ES-I3 (cell line): ENCODE data around the gene NUMA1.

Experiments
- H3K36me3 ChIP-seq: 2 replicates; pipeline ENCODE4 v1.6.1; 2013; ENCODE audit warnings: mild to moderate bottlenecking, low read length, control low read depth, moderate library complexity; ENCODE audit not compliant: insufficient read depth
- H3K4me1 ChIP-seq: 2 replicates; pipeline ENCODE4 v1.6.1; 2013; ENCODE audit warnings: mild to moderate bottlenecking, control low read depth, low read length; ENCODE audit not compliant: insufficient read depth
- H3K9ac ChIP-seq: 2 replicates; pipeline ENCODE4 v1.6.1; 2013; ENCODE audit warnings: low read depth, mild to moderate bottlenecking, low read length, moderate library complexity
- H3K9me3 ChIP-seq: 2 replicates; pipeline ENCODE4 v1.6.1; 2013; ENCODE audit warnings: mild to moderate bottlenecking, low read length, moderate library complexity; ENCODE audit not compliant: control insufficient read depth, insufficient read depth

NUMA1 gene

DNA sequence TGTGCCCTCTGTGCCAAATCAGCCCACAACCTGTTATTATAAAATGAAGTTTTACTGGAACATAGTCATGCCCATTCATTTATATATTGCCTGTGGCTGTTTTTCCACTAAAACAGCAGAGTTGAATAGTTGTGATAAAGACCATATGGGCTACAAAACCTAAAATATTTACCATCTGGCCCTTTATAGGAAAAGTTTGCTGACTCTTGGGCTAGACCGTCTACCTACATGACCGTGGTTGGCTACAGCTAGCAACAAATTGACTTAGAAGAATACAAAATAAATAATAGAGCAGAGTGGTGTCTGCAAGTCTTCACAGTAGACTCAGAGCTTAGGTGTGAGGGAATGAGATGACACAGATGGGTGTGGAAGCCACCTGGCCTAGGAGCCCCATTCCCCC is 92.8 kb downstream of the NUMA1 start:
- no peaks in the 10 kb centered on the region for H3K4me1 ChIP-seq
- H3K9ac ChIP-seq = no peak overlapping the region
- H3K9me3 ChIP-seq = no peaks in the 10 kb centered on the region
- peaks cover 13% of the 10 kb centered on the region for H3K36me3 ChIP-seq

GRCh38 chr11:71986131-71986530 is 94.2 kb downstream of the NUMA1 start:
- Histone ChIP-seq H3K9me3 (no peaks in the 10 kb centered on the region), H3K4me1 (no peaks in the 10 kb centered on the region), H3K36me3 (peaks cover 13% of the 10 kb centered on the region; the same call in 1 of the 2 replicates), H3K9ac (no peak overlapping the region)

DNA sequence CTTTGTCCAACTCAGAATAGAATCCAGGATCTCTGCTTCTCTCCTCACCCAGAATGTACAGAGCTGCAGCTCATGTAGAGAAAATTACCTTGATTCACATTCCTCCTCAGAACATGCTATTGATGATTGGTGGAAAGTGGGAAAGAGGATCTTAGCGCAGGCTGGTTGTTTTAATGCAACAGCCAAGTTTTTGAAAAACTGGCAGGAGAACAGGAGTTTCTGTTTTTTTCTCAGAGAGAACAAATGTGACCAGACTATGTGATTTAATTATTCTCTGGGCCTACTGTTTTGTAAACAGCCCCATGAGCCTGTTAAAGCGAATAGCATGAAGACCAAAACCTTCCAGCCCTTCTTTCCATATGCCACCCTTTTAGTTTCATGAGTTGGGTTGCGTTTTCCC is 100.7 kb downstream of the NUMA1 start:
- Histone ChIP-seq H3K36me3 (peaks cover 8% of the 10 kb centered on the region), H3K4me1 (no peaks in the 10 kb centered on the region), H3K9me3 (no peaks in the 10 kb centered on the region), H3K9ac (no peak overlapping the region)

- no peak overlapping the region for H3K9ac ChIP-seq
- H3K36me3 ChIP-seq = peaks cover 8% of the 10 kb centered on the region
Observed at GRCh38 chr11:71979094-71979493, 101.2 kb downstream of the NUMA1 start.

DNA sequence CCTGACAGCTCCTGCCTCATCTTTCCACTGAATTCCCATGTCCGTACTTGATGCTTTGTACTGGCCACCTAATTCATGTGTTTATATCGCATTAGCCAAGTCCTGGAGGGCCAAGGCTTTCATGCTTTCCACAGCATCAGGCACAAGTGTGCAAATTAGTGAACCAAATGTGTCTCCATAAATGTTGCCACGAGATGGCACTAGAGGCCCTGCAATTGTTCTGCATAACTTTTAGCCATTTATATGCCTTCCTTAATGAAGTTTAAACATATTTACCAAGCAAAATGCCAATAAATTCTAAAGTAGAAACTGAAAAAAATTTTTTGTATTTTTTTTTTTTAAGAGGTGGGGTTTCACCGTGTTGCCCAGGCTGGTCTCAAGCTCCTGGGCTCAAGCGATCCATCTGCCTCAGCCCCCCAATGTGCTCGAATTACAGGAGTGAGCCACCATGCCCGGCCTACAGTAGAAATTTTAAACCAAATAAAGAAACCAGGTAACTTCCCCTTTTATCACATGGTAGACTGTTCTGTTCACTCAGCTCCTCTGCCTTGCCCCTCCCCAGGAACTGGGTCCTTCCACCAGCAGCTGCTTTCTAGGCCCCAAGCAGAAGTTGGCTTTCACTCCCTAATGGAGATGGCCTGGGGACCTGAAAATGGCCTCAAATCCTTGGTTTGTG is 102.5 kb downstream of the NUMA1 start:
- H3K9me3 ChIP-seq = no peaks in the 10 kb centered on the region
- H3K36me3 ChIP-seq = peaks cover 2% of the 10 kb centered on the region
- no peaks in the 10 kb centered on the region for H3K4me1 ChIP-seq
- no peak overlapping the region for H3K9ac ChIP-seq

More at GRCh38 chr11:71979094-71979493, 101.2 kb downstream of the NUMA1 start:
- H3K4me1 ChIP-seq = no peaks in the 10 kb centered on the region
- no peaks in the 10 kb centered on the region for H3K9me3 ChIP-seq

- Histone ChIP-seq H3K9ac (no peak overlapping the region), H3K4me1 (no peaks in the 10 kb centered on the region), H3K9me3 (no peaks in the 10 kb centered on the region), H3K36me3 (peaks cover 2% of the 10 kb centered on the region)
Observed at GRCh38 chr11:71977090-71977489, 103.3 kb downstream of the NUMA1 start.

- H3K9me3 ChIP-seq = no peaks in the 10 kb centered on the region
- peaks cover 2% of the 10 kb centered on the region for H3K36me3 ChIP-seq
- no peaks in the 10 kb centered on the region for H3K4me1 ChIP-seq
- H3K9ac ChIP-seq = no peak overlapping the region
Observed at GRCh38 chr11:71976551-71976950, 103.8 kb downstream of the NUMA1 start.

- Histone ChIP-seq H3K36me3 (peaks cover 2% of the 10 kb centered on the region; the same call in 1 of the 2 replicates), H3K9ac (no peak overlapping the region), H3K4me1 (no peaks in the 10 kb centered on the region), H3K9me3 (no peaks in the 10 kb centered on the region)
Observed at GRCh38 chr11:71971680-71972079, 108.7 kb downstream of the NUMA1 start.

DNA sequence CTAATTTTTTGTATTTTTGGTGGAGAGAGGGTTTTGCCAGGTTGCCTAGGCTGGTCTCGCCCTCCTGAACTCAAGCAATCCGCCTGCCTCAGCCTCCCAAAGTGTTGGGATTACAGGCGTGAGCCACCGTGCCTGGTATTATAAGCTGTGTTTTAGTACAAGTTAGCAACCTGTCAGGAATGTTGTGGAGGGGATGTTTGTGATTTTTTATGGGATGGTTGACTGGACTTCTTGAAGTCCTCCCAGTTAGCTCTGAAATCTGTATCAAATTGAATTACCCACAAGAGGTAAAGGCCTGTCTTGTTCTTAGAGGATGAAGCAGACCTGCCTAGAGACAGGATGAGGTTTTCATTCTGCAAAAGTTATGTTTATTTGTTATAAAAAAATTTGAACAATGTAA is 115.7 kb downstream of the NUMA1 start:
- no peaks in the 10 kb centered on the region for H3K9me3 ChIP-seq
- H3K4me1 ChIP-seq = no peaks in the 10 kb centered on the region
- no peak overlapping the region for H3K9ac ChIP-seq
- H3K36me3 ChIP-seq = no peaks in the 10 kb centered on the region

- Histone ChIP-seq H3K9ac (no peak overlapping the region), H3K36me3 (no peaks in the 10 kb centered on the region), H3K9me3 (no peaks in the 10 kb centered on the region), H3K4me1 (no peaks in the 10 kb centered on the region)
Observed at GRCh38 chr11:71963468-71963867, 116.9 kb downstream of the NUMA1 start.

GRCh38 chr11:71962428-71963038 is 117.8 kb downstream of the NUMA1 start:
- no peaks in the 10 kb centered on the region for H3K9me3 ChIP-seq
- no peak overlapping the region for H3K9ac ChIP-seq
- H3K36me3 ChIP-seq = no peaks in the 10 kb centered on the region
- H3K4me1 ChIP-seq = no peaks in the 10 kb centered on the region

DNA sequence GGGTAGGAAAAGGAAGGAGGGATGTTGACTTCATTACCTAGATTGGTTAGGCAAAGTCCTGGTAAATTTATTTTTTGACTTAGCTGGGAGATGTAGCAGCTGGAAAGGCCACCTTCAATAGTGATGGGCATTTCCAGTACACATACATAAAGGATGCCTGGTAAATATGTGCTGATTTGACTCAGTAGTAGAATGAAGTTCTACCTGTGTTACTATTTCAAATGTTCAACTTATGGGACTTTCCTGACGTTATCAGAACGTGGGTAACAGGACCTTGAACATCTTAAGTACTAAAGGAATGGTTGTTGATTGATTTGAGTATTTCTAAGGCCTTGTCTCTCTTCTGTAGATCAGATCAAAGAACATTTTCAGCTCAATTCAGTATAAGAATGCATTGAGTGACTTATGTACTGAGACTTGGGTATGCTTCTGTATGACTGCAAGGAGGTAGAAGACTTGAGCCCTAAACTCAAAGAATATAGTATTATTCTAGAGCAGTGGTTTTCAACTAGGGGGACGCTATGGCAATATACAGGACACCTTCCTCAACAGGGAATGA is 124.4 kb downstream of the NUMA1 start:
- Histone ChIP-seq H3K4me1 (no peaks in the 10 kb centered on the region), H3K9me3 (no peaks in the 10 kb centered on the region), H3K9ac (no peak overlapping the region), H3K36me3 (no peaks in the 10 kb centered on the region)
